ENCODE data around the gene C16orf95.

Gene C16orf95

DNA sequence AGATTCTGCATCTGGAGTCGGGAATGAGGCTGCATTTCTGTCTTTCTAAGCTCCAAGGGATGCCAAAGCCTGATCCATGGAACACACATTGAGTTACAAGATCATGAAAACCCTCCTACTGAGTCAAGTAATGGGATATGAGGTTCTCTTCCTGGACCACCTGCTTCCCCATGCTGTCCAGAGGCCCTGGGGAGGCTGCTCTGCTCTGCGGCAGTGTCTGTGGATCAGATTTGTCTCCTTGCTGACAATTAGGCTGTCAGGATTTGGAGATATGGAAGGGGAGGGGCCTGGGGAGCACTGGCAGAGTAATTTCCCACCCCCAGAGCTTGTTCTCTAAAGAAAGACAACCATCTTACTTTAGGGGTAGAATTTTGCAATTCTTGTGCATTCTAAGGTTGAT, 33.0 kb downstream of the C16orf95 start:
- no peak for DNase-seq

DNA sequence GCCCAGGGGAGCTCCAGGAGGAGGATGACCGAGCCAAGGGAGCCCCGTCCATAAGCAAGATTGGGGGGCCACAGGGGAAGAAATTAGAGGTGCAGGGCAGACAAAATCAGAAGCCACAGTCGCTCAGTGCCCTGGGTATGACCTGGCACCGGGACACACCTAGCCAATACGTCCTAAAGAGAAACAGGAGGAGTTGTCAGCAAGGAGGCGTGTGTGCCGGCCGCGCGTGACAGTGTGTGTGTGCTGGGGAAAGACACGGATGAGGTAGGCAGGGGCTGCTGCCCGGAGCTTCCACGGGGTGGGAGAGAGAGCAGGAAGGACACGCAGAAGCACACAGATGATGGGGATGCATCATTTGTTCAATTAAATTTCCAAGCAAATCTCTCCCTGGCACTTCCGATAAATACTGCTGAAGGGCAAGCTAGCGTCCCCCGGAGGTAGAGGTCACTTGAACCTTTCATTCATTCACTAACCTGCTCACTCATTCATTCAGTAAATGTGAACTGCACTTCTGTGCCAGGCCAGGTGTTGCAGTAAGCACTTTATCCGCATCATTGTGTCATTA, 38.0 kb downstream of the C16orf95 start:
- DNase-seq, result no peak

DNA sequence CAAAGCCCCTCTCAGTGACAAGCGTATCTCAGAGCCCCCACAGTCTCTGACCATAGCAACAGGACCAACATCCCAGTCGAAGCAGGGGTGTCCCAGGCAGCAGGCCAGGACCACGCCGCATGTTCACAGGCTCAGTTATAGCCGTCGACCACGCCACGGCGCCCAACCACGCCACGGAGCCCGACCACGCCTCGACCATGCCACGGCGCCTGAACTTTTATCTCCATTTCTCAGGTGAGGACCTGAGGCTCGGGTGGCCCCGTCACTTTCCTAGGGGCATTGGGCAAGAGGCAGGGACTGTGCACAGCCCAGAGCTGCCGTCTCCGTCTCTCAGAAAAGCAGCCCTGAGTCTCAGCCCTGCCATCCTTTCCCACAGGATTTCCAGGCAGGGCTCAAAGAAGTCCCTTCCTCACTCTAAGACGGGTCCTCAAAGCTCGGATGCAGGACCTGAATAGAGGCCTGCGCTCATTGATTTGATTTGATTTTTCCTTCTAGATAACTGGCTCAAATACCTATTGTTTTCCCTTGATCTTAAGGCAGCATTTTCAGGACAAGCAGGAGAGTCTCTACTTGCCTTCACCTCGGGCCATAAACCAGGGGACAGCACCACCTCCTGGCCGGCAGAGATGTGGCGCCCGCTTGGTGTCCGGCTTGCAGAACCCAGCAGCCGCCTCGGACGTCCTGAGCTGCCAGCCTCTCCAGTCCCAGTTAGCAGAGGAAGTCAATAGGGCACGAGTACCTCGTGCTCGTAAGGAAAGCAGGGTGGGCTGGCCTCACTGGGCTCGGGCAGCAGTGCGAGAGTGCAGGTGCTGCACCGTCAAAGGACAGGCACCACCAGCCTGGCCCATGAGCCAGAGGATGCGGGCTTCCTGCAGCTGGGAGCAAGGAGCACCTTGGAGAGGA, 38.8 kb downstream of the C16orf95 start:
- peak; percentile 48 to 63 for DNase-seq

DNA sequence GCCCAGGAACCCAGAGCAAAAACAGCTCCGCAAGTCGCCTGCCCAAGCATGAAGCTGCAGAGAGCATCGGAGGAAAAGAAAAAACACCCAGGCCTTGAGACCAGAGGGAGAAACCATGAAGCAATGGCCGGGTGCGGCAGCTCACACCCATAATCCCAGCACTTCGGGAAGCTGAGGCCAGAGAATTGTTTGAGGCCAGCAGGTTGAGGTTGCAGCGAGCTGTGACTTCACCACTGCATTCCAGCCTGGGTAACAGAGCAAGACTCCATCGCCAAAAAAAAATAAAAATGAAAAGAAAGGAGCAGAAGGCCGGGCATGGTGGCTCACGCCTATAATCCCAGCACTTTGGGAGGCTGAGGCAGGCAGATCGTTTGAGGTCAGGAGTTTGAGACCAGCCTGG, 40.3 kb downstream of the C16orf95 start:
- DNase-seq, result no peak

DNA sequence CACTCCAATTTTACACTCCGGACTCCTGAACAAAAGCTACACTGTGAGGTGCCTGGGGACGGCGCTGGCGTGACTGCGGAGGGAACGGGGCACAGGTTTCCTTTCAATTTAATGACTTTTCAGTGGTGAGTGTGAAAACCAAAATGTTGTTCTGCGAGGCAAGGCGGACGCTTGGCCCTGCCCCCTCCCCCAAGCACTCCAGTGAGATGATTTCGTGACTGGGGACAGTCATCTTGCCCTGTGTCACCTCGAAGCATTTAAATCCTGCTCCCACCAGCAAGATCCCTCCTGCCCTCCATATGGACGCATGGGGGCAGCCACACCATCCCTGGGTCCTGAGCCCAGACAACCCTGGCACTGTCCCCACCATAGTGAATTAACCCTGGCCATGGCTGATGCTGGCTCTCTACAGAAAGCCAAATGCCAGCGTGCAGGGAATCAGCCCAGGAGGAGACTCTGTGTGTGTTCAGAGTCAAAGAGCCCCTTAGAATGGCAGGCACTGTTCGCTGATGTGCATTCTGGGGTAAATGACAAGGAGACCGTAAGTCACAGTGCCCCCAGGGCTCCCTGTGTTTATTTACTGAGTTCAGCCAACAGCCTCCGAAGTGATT, 41.0 kb downstream of the C16orf95 start:
- no peak for DNase-seq

DNA sequence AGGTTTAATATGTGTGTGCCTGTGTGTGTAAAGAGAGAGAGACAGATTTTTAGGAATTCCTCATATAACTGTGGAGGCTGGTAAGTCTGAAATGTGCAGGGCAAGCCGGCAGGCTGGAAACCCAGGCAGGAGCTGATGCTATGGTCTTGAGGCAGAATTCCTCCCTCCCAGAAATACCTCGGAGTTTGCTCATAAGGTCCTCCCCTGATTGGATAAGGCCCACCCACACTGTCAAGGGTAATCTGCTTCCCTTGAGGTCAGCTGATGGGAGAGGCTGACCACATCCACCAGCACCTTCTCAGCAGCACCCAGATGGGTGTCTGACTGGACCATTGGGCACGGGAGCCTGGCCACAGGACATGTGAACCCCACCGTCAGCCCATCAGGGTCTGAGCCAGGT, 42.4 kb downstream of the C16orf95 start:
- no peak for DNase-seq

DNA sequence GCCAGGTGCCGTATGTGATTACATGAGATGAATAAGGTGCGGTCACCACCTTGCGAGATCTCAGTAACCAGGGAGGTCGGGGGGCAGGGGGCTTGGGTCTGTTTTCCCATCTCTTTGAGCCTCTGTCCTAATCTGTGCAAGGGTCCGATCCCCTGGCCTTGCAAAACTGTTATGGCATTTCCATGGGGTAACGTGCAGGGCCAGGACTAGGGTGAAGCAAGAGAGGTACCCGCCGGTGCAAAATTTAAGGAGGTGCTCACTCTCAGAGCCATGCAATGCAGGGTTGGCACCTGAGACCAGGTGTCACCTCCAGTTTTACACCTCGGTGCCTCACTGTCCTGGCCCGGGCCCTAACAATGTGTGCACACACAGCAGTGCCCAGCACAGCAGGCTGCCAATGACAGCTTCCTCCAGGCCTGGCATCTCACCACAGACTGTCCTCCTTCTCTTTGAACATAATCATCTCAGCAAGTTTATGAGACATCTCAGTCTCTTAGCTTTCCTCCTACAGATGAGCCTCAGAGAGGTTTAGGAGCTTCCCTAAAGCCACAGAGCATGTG, 43.6 kb downstream of the C16orf95 start:
- DNase-seq, result no peak

DNA sequence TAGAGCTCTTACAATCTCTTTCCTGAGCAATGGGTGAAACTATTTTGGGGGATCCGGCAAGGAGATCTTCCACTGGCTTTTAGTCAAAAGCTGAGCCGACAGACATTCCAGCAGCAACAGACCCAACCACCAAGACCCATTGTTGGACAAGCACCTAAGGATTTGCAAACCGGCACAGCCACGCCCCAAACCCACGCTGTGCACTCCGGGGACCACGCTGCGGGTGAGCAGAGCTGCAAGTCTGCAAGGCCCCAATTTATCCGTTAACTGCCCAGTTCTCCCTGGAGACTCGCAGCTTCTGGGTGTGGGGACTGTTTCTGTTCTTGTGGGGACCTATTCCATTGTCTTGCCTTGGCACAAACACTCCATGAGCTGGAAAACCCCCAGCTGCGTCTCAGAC, 45.9 kb downstream of the C16orf95 start:
- DNase-seq, result no peak

DNA sequence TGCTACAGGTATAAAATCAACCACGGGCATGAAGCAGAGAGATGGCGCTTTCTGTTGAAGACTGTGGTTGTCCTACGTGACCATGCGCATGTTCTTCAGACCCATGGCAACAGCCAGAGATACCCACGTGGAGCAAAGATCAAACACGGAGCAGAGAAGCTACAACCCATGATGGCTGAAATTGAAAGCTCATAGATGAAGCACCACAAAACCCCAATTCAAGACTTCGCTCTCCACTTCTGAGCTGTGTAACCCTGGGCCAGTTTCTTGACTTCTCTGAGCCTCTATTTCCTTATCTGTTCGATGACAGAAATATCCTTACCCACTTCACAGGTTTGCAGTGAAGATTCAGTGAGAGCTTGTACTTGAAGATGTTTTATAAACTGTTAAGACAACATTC, 49.6 kb downstream of the C16orf95 start:
- DNase-seq, result no peak

DNA sequence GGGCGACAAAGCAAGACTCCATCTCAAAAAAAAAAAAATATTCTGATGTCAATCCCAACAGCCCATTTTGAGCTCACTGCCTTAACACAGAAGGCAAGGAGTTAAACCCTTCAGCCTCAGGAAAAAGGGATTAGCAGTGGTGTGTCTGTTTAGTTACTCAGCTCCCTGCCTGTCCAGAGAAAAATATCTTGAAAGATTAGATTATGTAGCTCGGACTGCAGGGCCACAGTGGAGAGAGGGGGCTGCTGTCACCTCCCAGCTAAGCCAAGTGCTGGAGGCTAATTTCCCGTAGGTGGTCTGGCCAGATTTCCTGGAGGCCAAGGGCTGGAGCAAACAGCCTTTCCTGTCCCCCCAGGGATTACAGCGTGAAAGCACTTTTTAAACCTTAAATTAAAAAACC, 50.3 kb downstream of the C16orf95 start:
- no peak for DNase-seq

DNA sequence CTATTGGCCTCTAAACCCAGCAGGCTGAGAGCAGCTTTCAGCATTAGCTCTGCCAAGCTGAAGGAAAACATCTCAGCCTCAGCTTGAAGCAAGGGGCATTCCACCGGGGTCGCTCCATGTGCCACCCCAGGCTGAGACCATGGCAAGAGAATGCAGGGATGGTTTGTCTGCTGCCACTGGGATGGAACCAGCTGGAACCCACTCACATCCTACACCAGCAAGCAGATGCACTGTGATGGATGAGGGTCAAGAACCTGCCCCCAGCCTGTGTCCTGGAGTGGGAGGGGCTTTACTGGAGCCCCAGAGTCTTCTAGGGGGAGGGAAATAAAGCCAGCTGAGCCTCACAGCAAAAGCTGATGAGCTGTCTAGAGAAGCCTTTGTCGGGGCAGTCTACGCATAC, 51.9 kb downstream of the C16orf95 start:
- no peak for DNase-seq

DNA sequence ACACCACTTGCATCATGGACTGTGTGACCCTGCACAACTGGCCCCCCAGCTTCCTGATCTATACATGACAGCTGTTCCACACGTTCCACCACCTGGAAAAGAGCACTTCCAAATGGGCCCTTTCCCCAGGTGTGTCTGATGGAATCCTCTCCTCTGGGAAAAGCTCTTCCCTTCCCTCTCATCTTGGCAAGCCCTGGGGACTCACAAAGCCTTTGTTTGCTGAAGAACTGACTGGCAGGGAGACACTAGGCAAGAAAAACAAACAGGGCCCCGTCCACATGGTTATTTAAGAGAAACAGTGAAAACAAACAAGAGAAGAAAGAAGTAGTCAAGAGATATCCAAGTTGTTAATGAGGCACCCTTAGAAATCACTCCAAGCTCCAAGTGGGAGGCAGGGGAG, 52.6 kb downstream of the C16orf95 start:
- no peak for DNase-seq

DNA sequence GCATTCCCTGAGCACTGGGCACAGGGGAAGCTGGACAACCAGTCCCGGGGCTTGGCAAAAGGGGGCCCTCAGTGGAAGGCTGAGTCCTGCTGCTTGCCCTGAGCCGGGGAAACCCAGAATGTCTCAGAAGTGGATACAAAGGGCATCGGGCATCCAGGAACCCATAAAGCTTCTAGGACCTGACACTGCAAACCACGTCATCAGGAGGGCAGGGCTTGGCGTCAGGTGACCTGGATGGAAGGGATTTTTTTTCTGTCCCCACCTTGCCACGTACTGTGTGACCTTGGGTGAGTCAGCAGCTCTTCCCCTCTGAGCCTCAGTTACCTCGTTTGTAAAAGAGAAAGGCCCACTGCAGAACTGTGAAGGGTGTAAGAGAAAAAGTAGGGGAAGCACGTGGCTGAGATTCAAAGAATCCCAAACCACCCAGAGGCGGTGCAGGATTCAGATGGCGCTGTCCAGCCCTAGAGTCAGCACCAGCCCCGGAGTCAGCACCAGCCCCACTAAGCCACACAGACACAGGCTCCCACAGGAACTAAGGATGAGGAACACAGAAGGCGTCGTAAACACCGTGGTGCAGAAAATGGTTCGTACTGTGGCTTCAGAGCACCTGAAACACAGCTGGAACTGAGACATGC, 53.7 kb downstream of the C16orf95 start:
- no peak for DNase-seq

DNA sequence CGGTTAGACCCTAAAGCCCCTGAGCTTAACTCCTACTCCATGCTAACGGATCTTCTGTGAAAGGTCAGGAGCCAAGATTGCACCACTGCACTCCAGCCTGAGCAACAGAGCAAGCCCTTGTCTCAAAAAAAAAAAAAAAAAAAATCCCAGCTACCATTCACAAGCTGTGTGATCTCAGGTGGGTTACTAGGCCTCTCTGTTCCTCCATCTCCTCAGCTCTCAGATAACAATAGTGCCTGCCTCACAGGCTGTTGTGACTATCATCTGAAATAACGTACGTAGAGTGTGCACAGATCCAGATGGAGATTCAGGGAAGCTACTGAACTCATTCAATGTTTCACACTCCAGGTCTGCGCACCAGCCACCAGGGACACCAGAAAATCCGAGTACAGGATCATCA, 57.8 kb downstream of the C16orf95 start:
- DNase-seq, result no peak

DNA sequence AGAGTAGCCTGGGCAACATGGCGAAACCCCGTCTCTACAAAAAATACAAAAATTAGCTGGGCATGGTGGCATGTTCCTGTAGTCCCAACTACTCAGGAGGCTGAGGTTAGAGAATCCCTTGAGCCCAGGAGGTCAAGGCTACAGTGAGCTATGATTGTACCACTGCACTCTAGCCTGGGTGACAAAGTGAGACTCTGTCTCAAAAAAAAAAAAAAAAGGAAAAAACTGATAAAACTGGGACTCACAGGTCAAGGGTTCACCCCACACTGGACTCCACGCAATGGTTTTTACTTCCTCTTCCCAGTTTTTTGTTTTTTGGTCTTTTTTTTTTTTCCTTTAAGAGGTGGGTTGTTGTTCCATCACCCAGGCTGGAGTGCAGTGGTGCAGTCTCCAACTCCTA, 58.5 kb downstream of the C16orf95 start:
- peak in 1 of 2 donors; percentile 4 for DNase-seq

DNA sequence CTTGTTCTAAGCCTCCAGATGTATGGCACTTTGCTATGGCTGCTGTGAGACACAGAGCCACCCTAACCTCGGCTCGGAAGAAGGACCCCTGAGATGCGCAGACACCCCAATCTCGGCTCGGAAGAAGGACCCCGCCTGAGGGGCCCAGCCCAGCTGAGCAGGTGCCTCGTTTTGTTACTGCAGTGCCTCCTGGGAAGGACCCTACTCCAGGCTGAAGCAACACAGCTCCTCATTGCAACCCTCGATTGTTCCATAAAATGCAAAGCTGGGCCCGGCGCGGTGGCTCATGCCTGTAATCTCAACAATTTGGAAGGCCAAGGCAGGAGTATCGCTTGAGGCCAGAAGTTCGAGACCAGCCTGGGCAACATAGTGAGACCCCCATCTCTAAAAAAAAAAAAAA, 61.3 kb downstream of the C16orf95 start:
- no peak for DNase-seq

DNA sequence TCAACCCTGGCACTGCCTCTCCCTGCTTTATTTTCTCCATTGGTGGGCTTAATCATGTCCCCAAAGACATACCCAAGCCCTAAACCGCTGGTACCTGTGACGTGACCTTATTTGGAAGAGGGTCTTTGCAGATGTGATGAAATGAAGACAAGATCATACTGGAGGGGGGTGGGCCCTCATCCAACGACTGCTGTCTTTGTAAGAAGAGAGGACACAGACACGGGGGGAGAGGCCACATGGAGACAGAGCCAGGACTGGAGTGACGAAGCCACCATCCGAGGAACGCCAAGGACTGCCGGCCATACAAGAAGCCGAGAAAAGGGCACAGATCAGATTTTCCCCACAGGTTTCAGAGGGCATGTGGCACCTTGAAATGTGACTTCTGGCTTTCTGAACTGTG, 62.5 kb downstream of the C16orf95 start:
- DNase-seq, result no peak

DNA sequence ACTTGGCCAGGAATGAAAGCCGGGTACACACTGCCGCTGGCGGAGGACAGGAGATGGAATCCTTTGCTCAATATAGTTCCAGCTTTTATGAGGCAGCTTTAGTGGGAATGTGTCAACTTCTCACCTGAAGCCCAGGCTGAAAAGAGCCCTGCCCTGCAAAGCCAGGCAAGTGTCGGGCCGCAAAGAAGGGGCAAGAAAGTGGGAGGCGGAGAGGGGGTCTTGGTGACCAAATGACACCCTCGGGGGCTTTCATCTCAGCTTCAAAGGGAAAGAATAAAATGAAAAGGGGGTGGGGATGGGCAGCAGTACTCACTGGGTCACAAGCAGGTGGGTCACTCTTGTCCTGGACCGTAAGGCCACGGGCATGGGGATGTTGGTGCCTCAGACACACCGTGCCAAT, 62.9 kb downstream of the C16orf95 start:
- no peak for DNase-seq

DNA sequence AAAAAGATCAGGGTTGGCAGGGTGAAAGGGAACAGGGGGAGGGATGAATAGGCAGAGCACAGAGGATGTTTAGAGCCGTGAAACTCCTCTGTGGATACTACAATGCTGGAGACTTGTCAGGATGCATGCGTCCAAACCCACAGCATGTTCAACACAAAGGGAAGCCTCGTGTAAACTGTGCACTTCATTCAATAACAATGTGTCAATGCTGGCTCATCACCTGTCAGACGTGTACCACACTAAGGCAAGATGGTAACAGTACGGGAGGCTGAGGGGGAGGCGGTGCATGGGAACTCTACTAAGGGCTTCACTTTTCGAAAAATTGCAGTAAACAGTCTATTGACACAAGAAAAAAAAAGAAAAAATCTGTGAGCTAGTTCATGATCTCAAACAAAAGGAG, 63.7 kb downstream of the C16orf95 start:
- no peak for DNase-seq
